Measurements from ENCODE around the gene ITGAE. TPM values are rescaled to one million over a fixed set of nuclear protein-coding genes. Genes with fewer than 3 reads are reported as not detected.

ITGAE gene
- total RNA-seq, 1 experiment from 2014 or later, result 20.9 TPM

DNA sequence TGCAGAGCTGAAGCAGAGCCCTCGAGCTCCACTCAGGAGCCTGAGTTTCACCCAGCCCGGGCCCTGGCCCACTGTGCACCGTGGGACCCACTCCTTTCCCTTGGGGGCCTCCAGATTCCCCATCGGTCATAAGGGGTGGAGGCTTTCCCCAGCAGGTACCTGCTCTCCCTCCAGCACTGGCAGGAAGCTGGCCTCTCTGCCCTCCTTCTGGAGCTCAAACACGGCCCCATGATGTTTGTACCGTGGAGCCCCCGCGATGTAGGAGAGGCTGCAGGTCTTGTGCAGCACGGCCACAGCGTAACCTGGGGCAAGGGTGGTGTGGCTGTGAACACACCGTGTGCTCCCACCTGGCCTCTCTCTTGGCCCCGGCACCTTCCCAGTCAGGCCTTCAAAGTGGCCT lies 47.4 kb downstream of the ITGAE start:
- ChIA-PET CTCF (no interaction called here), POLR2A (no interaction called here)
- Histone ChIP-seq H3K27ac (ENCODE audit: low read length) (no peak overlapping the region), H3K4me3 (ENCODE audit: low read depth in 2 of 2, low read length in 2 of 2) (no peak overlapping the region), H3K4me1 (ENCODE audit: control insufficient read depth, insufficient read depth, low read length) (no peaks in the 10 kb centered on the region), H3K36me3 (ENCODE audit: control insufficient read depth, insufficient read depth, low read length) (no peaks in the 10 kb centered on the region), H3K9me3 (ENCODE audit: control insufficient read depth, insufficient read depth, low read depth, low read length) (no peaks in the 10 kb centered on the region), H3K27me3 (ENCODE audit: control insufficient read depth, insufficient read depth, low read length) (no peaks in the 10 kb centered on the region)
- no peak for ATAC-seq
- TF ChIP-seq SIN3A (IDR thresholded peaks at IDR 0.05; ENCODE audit: borderline replicate concordance, insufficient read depth, low read depth, low read length) (no peak), TCF7L2 (IDR thresholded peaks at IDR 0.05; ENCODE audit: low read depth, low read length) (no peak), POLR2AphosphoS5 (IDR thresholded peaks at IDR 0.05; ENCODE audit: low read depth, low read length) (no peak)
- no TSS peak for BruUV-seq (replicated peaks)
- intact Hi-C loops (cut with micrococcal nuclease; ENCODE audit: unreplicated experiment), result no loop called here
- DNase-seq (ENCODE audit: low read depth, low spot score), result no peak
- in situ Hi-C loops (cut with HindIII; ENCODE audit: low pct_unique_long_range_greater_than_20kb, low sequenced_read_pairs), result no loop called here

DNA sequence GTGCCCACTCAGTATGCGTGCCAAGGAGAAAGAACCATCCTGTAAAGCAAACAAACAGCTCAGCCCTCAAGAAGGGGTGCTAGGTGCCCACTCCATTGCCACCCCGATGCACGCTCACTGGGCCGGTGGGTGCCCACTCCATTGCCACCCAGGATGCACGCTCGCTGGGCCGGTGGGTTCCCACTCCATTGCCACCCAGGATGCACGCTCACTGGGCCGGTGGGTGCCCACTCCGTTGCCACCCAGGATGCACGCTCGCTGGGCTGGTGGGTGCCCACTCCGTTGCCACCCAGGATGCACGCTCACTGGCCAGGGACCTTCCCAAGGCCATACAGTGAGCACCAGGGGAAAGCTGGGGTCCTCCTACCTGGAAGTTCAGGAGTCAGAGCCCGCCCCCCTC lies 49.2 kb downstream of the ITGAE start:
- H3K4me3 ChIP-seq (ENCODE audit: low read depth in 2 of 2, low read length in 2 of 2), result no peak overlapping the region
- H3K4me1 ChIP-seq (ENCODE audit: control insufficient read depth, insufficient read depth, low read length), result no peaks in the 10 kb centered on the region
- BruUV-seq (replicated peaks), result no TSS peak
- ATAC-seq (no peak), DNase-seq (ENCODE audit: low read depth, low spot score) (no peak)
- no peaks in the 10 kb centered on the region for H3K9me3 ChIP-seq (ENCODE audit: control insufficient read depth, insufficient read depth, low read depth, low read length)
- TF ChIP-seq SIN3A (IDR thresholded peaks at IDR 0.05; ENCODE audit: borderline replicate concordance, insufficient read depth, low read depth, low read length), result no peak
- no peak for TF ChIP-seq POLR2AphosphoS5 (IDR thresholded peaks at IDR 0.05; ENCODE audit: low read depth, low read length)
- TF ChIP-seq, protein P1, sequence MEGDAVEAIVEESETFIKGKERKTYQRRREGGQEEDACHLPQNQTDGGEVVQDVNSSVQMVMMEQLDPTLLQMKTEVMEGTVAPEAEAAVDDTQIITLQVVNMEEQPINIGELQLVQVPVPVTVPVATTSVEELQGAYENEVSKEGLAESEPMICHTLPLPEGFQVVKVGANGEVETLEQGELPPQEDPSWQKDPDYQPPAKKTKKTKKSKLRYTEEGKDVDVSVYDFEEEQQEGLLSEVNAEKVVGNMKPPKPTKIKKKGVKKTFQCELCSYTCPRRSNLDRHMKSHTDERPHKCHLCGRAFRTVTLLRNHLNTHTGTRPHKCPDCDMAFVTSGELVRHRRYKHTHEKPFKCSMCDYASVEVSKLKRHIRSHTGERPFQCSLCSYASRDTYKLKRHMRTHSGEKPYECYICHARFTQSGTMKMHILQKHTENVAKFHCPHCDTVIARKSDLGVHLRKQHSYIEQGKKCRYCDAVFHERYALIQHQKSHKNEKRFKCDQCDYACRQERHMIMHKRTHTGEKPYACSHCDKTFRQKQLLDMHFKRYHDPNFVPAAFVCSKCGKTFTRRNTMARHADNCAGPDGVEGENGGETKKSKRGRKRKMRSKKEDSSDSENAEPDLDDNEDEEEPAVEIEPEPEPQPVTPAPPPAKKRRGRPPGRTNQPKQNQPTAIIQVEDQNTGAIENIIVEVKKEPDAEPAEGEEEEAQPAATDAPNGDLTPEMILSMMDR (IDR thresholded peaks at IDR 0.05), result no peak
- no peak for TF ChIP-seq TCF7L2 (IDR thresholded peaks at IDR 0.05; ENCODE audit: low read depth, low read length)
- TF ChIP-seq, protein P2, sequence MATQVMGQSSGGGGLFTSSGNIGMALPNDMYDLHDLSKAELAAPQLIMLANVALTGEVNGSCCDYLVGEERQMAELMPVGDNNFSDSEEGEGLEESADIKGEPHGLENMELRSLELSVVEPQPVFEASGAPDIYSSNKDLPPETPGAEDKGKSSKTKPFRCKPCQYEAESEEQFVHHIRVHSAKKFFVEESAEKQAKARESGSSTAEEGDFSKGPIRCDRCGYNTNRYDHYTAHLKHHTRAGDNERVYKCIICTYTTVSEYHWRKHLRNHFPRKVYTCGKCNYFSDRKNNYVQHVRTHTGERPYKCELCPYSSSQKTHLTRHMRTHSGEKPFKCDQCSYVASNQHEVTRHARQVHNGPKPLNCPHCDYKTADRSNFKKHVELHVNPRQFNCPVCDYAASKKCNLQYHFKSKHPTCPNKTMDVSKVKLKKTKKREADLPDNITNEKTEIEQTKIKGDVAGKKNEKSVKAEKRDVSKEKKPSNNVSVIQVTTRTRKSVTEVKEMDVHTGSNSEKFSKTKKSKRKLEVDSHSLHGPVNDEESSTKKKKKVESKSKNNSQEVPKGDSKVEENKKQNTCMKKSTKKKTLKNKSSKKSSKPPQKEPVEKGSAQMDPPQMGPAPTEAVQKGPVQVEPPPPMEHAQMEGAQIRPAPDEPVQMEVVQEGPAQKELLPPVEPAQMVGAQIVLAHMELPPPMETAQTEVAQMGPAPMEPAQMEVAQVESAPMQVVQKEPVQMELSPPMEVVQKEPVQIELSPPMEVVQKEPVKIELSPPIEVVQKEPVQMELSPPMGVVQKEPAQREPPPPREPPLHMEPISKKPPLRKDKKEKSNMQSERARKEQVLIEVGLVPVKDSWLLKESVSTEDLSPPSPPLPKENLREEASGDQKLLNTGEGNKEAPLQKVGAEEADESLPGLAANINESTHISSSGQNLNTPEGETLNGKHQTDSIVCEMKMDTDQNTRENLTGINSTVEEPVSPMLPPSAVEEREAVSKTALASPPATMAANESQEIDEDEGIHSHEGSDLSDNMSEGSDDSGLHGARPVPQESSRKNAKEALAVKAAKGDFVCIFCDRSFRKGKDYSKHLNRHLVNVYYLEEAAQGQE (IDR thresholded peaks at IDR 0.05; ENCODE audit: insufficient read depth in 1 of 2, low read depth in 2 of 2, low read length in 1 of 2), result no peak
- in situ Hi-C loops (cut with HindIII; ENCODE audit: low pct_unique_long_range_greater_than_20kb, low sequenced_read_pairs), result no loop called here
- ChIA-PET CTCF (no interaction called here), POLR2A (interaction anchor here (0.6 kb wide), 1 partner anchor 704 kb away, joined by 3 read pairs; no protein-coding TSS in a partner anchor)
- H3K27me3 ChIP-seq (ENCODE audit: control insufficient read depth, insufficient read depth, low read length), result no peaks in the 10 kb centered on the region
- H3K36me3 ChIP-seq (ENCODE audit: control insufficient read depth, insufficient read depth, low read length), result no peaks in the 10 kb centered on the region
- H3K27ac ChIP-seq (ENCODE audit: low read length), result no peak overlapping the region
- intact Hi-C loops (cut with micrococcal nuclease; ENCODE audit: unreplicated experiment), result no loop called here

DNA sequence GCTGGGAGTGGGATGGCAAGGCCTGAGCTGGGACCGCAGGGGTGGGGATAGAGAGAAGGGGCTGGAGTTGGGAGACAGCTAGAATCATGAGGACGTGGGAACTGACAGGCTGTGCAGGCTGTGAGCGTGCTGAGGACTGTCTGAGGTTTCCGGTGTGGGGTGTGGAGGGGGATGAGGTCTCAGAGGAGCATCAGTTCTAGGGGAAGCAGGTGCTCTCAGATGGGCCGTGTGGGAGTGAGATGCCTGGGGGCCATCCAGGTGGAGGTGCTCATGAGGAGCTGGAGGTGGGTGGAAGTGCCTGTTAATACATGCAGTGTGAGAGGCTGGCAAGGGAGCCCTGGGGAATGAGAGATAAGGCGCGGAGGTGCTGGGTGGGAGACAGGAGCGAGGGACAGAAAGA lies 50.1 kb downstream of the ITGAE start:
- ATAC-seq (no peak), DNase-seq (ENCODE audit: low read depth, low spot score) (no peak)
- Histone ChIP-seq H3K9me3 (ENCODE audit: control insufficient read depth, insufficient read depth, low read depth, low read length) (no peaks in the 10 kb centered on the region), H3K27ac (ENCODE audit: low read length) (no peak overlapping the region), H3K4me1 (ENCODE audit: control insufficient read depth, insufficient read depth, low read length) (no peaks in the 10 kb centered on the region), H3K36me3 (ENCODE audit: control insufficient read depth, insufficient read depth, low read length) (no peaks in the 10 kb centered on the region), H3K4me3 (ENCODE audit: low read depth in 2 of 2, low read length in 2 of 2) (no peak overlapping the region), H3K27me3 (ENCODE audit: control insufficient read depth, insufficient read depth, low read length) (no peaks in the 10 kb centered on the region)
- in situ Hi-C loops (cut with HindIII; ENCODE audit: low pct_unique_long_range_greater_than_20kb, low sequenced_read_pairs), result no loop called here
- intact Hi-C loops (cut with micrococcal nuclease; ENCODE audit: unreplicated experiment), result no loop called here
- CTCF ChIA-PET, result no interaction called here
- POLR2A ChIA-PET, result no interaction called here
- no peak for TF ChIP-seq POLR2AphosphoS5 (IDR thresholded peaks at IDR 0.05; ENCODE audit: low read depth, low read length)
- TF ChIP-seq, protein P2 (IDR thresholded peaks at IDR 0.05; ENCODE audit: insufficient read depth in 1 of 2, low read depth in 2 of 2, low read length in 1 of 2), result no peak
- TF ChIP-seq, protein P1 (IDR thresholded peaks at IDR 0.05), result no peak
- TF ChIP-seq SIN3A (IDR thresholded peaks at IDR 0.05; ENCODE audit: borderline replicate concordance, insufficient read depth, low read depth, low read length), result no peak
- no peak for TF ChIP-seq TCF7L2 (IDR thresholded peaks at IDR 0.05; ENCODE audit: low read depth, low read length)
- BruUV-seq (replicated peaks), result no TSS peak

Measured in Panc1 (cell line).